ENCODE data around the gene OR8H3.
"Not testable (repeated sequence)": the region's sequence is repeated elsewhere in the genome, so short reads cannot be mapped to it uniquely, and the experiment has no call there.

OR8H3 gene

DNA sequence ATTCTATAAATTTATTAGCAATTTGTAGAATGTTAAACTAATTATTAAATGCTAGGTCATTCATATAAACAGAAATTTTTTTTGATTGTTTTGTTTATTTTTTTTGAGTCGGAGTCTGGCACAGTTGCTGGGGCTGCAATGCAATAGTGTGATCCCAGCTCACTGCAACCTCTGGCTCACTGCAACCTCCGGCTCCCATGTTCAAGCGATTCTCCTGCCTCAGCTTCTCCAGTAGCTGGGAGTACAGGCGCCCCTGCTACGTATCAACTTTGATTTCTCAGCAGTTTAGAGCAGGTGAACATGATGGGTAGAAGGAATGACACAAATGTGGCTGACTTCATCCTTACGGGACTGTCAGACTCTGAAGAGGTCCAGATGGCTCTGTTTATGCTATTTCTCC lies at the start of gene OR8H3:
OR8H3 (plus strand) TSS at position 301 of the 400 bp plus-strand sequence; CDS start at position 301, 0 bp downstream.
- DNase-seq, result no peak

DNA sequence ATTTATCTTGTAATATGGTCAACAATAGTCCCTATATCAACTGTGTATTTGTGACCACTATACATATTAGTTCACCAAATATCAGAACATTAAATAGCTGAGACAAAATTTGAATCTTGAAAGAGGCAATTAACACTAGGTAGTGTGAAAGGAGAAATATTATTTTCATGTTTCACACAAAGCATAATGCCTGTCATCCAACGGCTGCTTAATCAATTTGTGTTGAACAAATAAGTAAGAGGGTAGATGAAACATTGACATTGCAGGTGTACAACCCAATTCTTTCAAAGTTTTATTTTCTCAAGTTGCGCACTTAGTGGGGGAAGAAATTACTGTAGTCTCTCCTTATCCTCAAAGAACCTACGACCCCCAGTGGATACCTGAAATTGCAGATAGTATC lies 32.5 kb upstream of the OR8H3 start:
- no peak for DNase-seq

- DNase-seq, result no peak
Measured at GRCh38 chr11:56093008-56093407, 29.2 kb upstream of the OR8H3 start, which contains the start of gene OR8I2. TSS of gene OR8I2 (plus strand) at chr11:56093308. CDS start at chr11:56093308, 0 bp downstream.

DNA sequence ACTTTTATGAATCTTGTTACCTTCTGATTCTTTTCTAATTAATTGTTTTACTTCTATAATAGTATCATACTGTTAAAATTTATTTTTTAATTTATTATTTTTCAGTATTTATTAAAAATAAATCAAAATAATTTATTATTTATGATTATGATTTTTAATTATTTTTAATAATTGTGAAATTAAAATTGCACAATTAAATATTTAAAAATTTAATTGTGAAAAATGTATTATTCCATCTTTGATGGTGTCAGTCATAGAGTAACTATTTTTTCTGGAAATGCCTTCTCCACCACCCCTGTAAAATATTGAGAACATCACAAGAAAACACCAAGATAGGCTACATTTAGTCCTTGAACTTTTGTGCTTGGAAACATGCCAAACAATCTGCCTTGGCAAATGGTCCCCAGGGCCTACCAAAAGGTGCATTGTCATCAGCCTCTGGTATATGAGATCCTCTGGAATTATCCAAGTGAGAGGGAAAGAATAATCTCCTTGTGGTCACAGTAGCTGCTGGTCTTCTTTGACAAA lies 18.9 kb upstream of the OR8H3 start, which contains the start of gene OR8H2:
OR8H2 (plus strand) TSS at position 478 of the 528 bp plus-strand sequence. CDS start 1,356 bp downstream, outside the sequence.
- no peak for DNase-seq

DNA sequence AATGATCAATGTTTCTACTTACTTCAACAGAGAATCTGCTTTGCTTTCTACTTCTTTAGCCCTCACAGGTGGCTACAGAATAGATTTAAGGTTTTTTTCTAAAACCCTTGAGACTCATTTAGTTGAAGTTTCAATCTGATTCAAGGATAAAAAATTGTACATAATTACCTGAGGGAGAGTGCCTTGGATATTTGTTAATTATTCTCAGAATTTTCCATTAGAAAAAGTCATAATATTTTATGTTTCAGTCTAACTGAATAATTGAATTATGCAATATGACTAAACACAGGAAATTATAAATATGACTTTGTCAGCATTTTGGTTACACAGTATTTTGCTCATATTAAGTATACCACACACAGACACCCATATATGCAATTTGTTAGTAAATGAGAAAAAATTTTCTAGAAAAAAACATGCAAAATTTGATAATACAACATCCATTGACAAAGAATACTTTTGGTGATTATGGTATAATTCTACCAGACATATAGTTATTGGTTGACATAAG lies 18.0 kb downstream of the OR8H3 start, which contains the start of gene OR8J3:
OR8J3 (minus strand) TSS at position 51 of the 511 bp plus-strand sequence. CDS start 2,483 bp downstream, outside the sequence.
- DNase-seq, result no peak

DNA sequence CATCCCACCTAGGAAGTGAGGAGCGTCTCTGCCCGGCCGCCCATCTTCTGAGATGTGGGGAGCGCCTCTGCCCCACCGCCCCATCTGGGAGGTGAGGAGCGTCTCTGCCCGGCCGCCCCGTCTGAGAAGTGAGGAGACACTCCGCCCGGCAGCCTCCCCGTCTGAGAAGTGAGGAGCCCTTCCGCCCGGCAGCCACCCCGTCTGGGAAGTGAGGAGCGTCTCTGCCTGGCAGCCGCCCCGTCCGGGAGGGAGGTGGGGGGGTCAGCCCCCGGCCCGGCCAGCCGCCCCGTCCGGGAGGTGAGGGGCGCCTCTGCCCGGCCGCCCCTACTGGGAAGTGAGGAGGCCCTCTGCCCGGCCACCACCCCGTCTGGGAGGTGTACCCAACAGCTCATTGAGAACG lies 21.5 kb downstream of the OR8H3 start:
- DNase-seq, result not testable (repeated sequence)

DNA sequence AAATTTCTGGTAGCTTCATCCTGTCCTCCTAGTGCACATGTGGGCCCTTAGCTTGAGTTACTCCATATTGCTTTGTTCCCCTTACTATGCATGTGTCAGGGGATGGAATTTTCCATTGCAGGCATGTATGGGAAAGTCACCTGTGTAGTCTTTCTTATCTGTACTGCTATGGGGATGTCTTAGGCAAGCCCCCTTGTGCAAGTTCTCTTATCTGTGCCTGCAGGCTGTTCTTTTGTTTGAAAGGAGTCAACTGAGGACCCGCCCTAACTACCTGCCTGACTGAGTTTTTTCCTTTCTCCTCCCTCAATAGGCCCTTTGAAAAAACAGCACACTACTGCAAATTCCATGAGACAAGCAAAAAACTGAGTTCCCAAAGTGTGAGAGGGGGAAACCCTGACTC lies 29.2 kb downstream of the OR8H3 start:
- DNase-seq, result no peak

GRCh38 chr11:56152333-56152732 lies 30.2 kb downstream of the OR8H3 start:
- DNase-seq, result no peak

DNA sequence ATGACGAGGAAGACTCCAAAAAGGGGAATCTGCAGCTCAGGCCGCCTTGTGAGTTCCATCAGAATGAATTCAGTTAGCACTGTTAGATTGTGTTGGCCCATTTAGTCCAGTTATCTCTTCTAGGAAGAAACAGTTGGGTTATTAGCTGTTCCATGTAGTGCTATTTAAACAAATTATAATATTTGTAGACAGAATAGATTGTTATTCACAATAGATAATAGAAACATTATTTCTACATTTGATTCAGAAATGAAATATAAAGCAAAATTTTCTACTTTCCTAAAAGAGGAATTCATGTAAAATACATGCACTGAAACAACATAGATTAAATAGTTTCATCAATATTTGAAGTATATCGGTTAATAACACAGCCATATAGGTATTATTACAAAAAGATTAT lies 38.0 kb downstream of the OR8H3 start, which contains the start of gene OR8K5:
OR8K5 (minus strand) TSS at position 101 of the 400 bp plus-strand sequence; CDS start at position 101, 0 bp downstream.
- no peak for DNase-seq

DNA sequence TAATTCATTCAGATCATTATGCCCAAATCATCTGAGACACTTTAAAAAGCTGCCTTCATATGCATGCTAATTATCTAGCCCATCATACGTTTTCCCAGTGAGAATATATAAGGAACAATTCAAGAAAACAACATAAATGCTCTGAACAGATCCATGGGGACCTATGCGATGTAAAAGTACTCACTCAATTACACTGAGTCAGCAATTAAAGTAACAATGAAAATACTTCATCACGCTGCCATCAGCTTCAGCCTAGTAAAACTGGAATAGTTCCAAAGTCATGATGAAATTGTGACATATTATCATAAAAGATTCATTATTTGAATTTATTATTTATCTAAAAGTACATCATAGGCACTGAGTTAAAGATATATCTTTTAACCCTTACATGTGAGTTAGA lies 41.6 kb downstream of the OR8H3 start:
- no peak for DNase-seq

DNA sequence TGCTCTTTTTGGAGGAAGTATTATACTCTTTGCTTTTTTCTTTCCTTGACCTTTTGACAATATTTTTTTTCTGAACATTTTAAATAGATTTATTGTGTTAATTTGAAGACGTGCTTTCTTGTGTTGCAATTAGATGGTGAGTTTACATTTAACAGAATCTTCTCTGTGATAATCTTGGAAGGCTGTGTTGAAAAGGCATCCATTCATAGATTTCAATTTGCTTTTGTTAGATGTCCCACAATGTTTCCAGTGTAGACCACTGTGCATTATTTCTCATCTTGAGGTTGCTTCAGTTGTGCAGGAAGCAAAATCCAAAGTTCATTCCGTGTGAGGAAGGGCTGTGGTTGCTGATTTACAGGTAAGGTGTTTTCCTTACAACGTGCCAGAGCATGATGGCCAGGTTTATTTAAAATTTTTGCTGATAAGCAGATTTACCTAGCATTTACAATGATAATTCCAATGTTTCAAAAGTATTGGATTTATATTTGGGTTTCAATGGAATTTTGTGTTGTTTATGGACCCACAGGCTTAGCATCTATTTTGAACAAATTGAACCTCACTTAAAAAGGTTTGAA lies 50.2 kb downstream of the OR8H3 start:
- DNase-seq, result no peak
